T-cell (primary cell): ENCODE results near the gene CACNB4. TPM values are rescaled to one million over a fixed set of nuclear protein-coding genes. Genes with fewer than 3 reads are reported as not detected.

Experiments
- ATAC-seq, 4 experiments: fragments of 200-7000 bp in 3 of 4; fragments of 150-1000 bp in 1 of 4; cut with Tn5 transposase; replicated peaks in 1 of 4; 1 replicate in 3 of 4; 2 replicates in 1 of 4; pipeline ENCODE4 v1.10.0; 2021; ENCODE audit warnings: moderate library complexity in 3 of 4, mild to moderate bottlenecking in 2 of 4, moderate number of reproducible peaks in 1 of 4
- CTCF ChIA-PET, 2 donors: fragments of 300-600 bp; sonication (Branson Sonifier 250); formaldehyde crosslinking; loops; one replicate each; lab custom pipeline; 2022; ENCODE audit warnings: antibody characterized with exemption in 2 of 2; lab: Charles Lee
- POLR2A ChIA-PET, 2 donors: fragments of 300-600 bp; sonication (Branson Sonifier 250); formaldehyde crosslinking; loops; one replicate each; lab custom pipeline; 2022; ENCODE audit warnings: antibody characterized with exemption in 2 of 2; lab: Charles Lee
- DNase-seq, 35 experiments: peaks; one replicate each; pipeline versions ENCODE4 v3.0.0 to v3.0.0-alpha.2; 2013 to 2023
- H3K27ac ChIP-seq: one replicate; pipeline ENCODE4 v1.5.1; 2013; ENCODE audit warnings: low read length
- H3K27me3 ChIP-seq, 2 experiments: replicated peaks in 1 of 2; 1 replicate in 1 of 2; 2 replicates in 1 of 2; pipeline versions ENCODE4 v1.6.1 to v1.7.0; 2013; ENCODE audit warnings: low read length in 1 of 2, mixed read lengths in 1 of 2; ENCODE audit not compliant: control insufficient read depth in 2 of 2, insufficient read depth in 2 of 2; ENCODE audit errors: extremely low read depth in 1 of 2
- H3K36me3 ChIP-seq, 2 donors: 1 replicate in 1 of 2; 2 replicates in 1 of 2; pipeline versions ENCODE4 v1.6.1 to v1.7.0; 2013; ENCODE audit warnings: low read length in 1 of 2; ENCODE audit not compliant: control insufficient read depth in 2 of 2, insufficient read depth in 1 of 2; ENCODE audit errors: extremely low read depth in 1 of 2
- H3K4me1 ChIP-seq, 2 experiments: 1 replicate in 1 of 2; 2 replicates in 1 of 2; pipeline versions ENCODE4 v1.6.1 to v1.7.0; 2013; ENCODE audit warnings: low read length in 2 of 2, mixed read lengths in 1 of 2; ENCODE audit not compliant: insufficient read depth in 2 of 2, control insufficient read depth in 1 of 2; ENCODE audit errors: extremely low read depth in 1 of 2
- H3K4me3 ChIP-seq, 2 donors: 1 replicate in 1 of 2; 2 replicates in 1 of 2; pipeline versions ENCODE4 v1.5.1 to v1.7.0; 2013; ENCODE audit warnings: mild to moderate bottlenecking in 2 of 2, low read length in 1 of 2, moderate library complexity in 1 of 2; ENCODE audit not compliant: control insufficient read depth in 1 of 2; ENCODE audit errors: extremely low read depth in 1 of 2
- H3K9me3 ChIP-seq: 2 replicates; pipeline ENCODE4 v1.7.0; 2013
- H3K27ac Mint-ChIP-seq, 2 donors: one replicate each; pipeline ENCODE4 v1.8.0; 2020 to 2021; ENCODE audit warnings: mild to moderate bottlenecking in 2 of 2, mixed read lengths in 2 of 2
- H3K27me3 Mint-ChIP-seq, 2 donors: one replicate each; pipeline ENCODE4 v1.8.0; 2021 to 2022; ENCODE audit warnings: mixed read lengths in 2 of 2
- H3K36me3 Mint-ChIP-seq: one replicate; pipeline ENCODE4 v1.8.0; 2021; ENCODE audit warnings: mixed read lengths
- H3K4me1 Mint-ChIP-seq, 3 donors: one replicate each; pipeline ENCODE4 v1.8.0; 2020 to 2022; ENCODE audit warnings: mixed read lengths in 3 of 3, mild to moderate bottlenecking in 1 of 3
- H3K4me3 Mint-ChIP-seq, 3 donors: one replicate each; pipeline ENCODE4 v1.8.0; 2020 to 2022; ENCODE audit warnings: mild to moderate bottlenecking in 3 of 3, mixed read lengths in 3 of 3, moderate library complexity in 3 of 3
- H3K9me3 Mint-ChIP-seq, 3 donors: one replicate each; pipeline ENCODE4 v1.8.0; 2020 to 2022; ENCODE audit warnings: mixed read lengths in 3 of 3
- WGBS: methylation state at CpG from one replicate; pipeline ENCODE4 v1.1.5; 2013; ENCODE audit warnings: missing lambda C conversion rate; ENCODE audit not compliant: insufficient coverage; 5-methylcytosine and 5-hydroxymethylcytosine counted together
- total RNA-seq, 35 experiments: library from RNA in 6 of 35; stranded (reverse) in 6 of 35; fragments of 120-200 nt in 1 of 35; gene quantifications; one replicate each; pipeline versions ENCODE4 v1.2.1 to v1.2.4 and lab custom pipeline; 2013 to 2026

The CACNB4 gene
- total RNA-seq, 5 donors from 2014 or later (not counting 1 experiment from before 2014, with no cell fraction given), result 0.16 to 1.2 (median 0.47) TPM

GRCh38 chr2:151908204-151908882 lies 190.5 kb downstream of the CACNB4 start:
- H3K4me1 Mint-ChIP-seq, result no peaks in the 10 kb centered on the region
- no peaks in the 10 kb centered on the region for H3K27me3 ChIP-seq
- H3K27ac ChIP-seq, result no peak overlapping the region
- no peak for DNase-seq
- ChIA-PET POLR2A (no interaction called here), CTCF (no interaction called here)
- no peak overlapping the region for H3K4me3 ChIP-seq
- WGBS, result 89% methylated on average over 2 of the region's 2 CpGs
- ATAC-seq, result no peak
- H3K9me3 Mint-ChIP-seq, result peaks cover 0 to 3% (median 3%) of the 10 kb centered on the region in 3 donors
- no peaks in the 10 kb centered on the region for H3K4me1 ChIP-seq
- no peaks in the 10 kb centered on the region for H3K36me3 ChIP-seq
- no peak overlapping the region for H3K27ac Mint-ChIP-seq
- H3K9me3 ChIP-seq, result no peaks in the 10 kb centered on the region
- H3K27me3 Mint-ChIP-seq, result peaks cover 12 to 13% of the 10 kb centered on the region in 2 donors
- H3K36me3 Mint-ChIP-seq, result no peaks in the 10 kb centered on the region
- H3K4me3 Mint-ChIP-seq, result no peak overlapping the region

- Histone ChIP-seq H3K27me3 (peaks cover 0 to 2% of the 10 kb centered on the region in 2 experiments), H3K4me1 (no peaks in the 10 kb centered on the region), H3K4me3 (no peak overlapping the region), H3K9me3 (no peaks in the 10 kb centered on the region), H3K36me3 (no peaks in the 10 kb centered on the region), H3K27ac (no peak overlapping the region)
- Mint-ChIP-seq H3K27me3 (peaks cover 7 to 9% of the 10 kb centered on the region in 2 donors), H3K4me1 (no peaks in the 10 kb centered on the region), H3K36me3 (no peaks in the 10 kb centered on the region), H3K9me3 (peaks cover 0 to 3% (median 3%) of the 10 kb centered on the region in 3 donors), H3K4me3 (no peak overlapping the region), H3K27ac (no peak overlapping the region)
- ChIA-PET CTCF (no interaction called here), POLR2A (interaction anchor here (0.6 to 0.7 kb wide), 2 partner anchors 8 to 76 kb away, joined by 3 read pairs; no protein-coding TSS in a partner anchor)
- ATAC-seq (no peak), DNase-seq (no peak)
- WGBS, result 68% methylated on average over 3 of the region's 6 CpGs
These were observed 191.3 kb downstream of the CACNB4 start for GRCh38 chr2:151907286-151908203.

- Histone ChIP-seq H3K4me3 (no peak overlapping the region), H3K4me1 (no peaks in the 10 kb centered on the region), H3K36me3 (no peaks in the 10 kb centered on the region), H3K27me3 (peaks cover 0 to 2% of the 10 kb centered on the region in 2 experiments), H3K9me3 (no peaks in the 10 kb centered on the region), H3K27ac (no peak overlapping the region)
- POLR2A ChIA-PET, result no interaction called here
- H3K36me3 Mint-ChIP-seq, result no peaks in the 10 kb centered on the region
- H3K9me3 Mint-ChIP-seq, result peaks cover 0 to 3% (median 0%) of the 10 kb centered on the region in 3 donors
- H3K4me1 Mint-ChIP-seq, result no peaks in the 10 kb centered on the region
- CTCF ChIA-PET, result no interaction called here
- ATAC-seq (no peak), DNase-seq (no peak)
- no peak overlapping the region for H3K4me3 Mint-ChIP-seq
- WGBS, result 100% methylated on average over 1 of the region's 2 CpGs
- peaks cover under 1 to 4% of the 10 kb centered on the region in 2 donors for H3K27me3 Mint-ChIP-seq
- H3K27ac Mint-ChIP-seq, result no peak overlapping the region
These were observed 192.2 kb downstream of the CACNB4 start for GRCh38 chr2:151906633-151906998.

GRCh38 chr2:151905963-151906632 lies 192.7 kb downstream of the CACNB4 start:
- H3K9me3 Mint-ChIP-seq, result peaks cover 0 to 3% (median 0%) of the 10 kb centered on the region in 3 donors
- CTCF ChIA-PET, result interaction anchor here in 1 of 2 donors (1.2 kb wide), 1 partner anchor 20 kb away, joined by 3 read pairs; no protein-coding TSS in a partner anchor
- WGBS, result 82% methylated on average over 1 of the region's 2 CpGs
- no peak for ATAC-seq
- POLR2A ChIA-PET, result interaction anchor here in 1 of 2 donors (0.6 kb wide), 1 partner anchor 1643 kb away, joined by 3 read pairs; no protein-coding TSS in a partner anchor
- Histone ChIP-seq H3K4me3 (no peak overlapping the region), H3K27me3 (peaks cover 0 to 2% of the 10 kb centered on the region in 2 experiments), H3K9me3 (no peaks in the 10 kb centered on the region), H3K36me3 (no peaks in the 10 kb centered on the region), H3K4me1 (no peaks in the 10 kb centered on the region), H3K27ac (no peak overlapping the region)
- no peak for DNase-seq
- H3K4me1 Mint-ChIP-seq, result no peaks in the 10 kb centered on the region
- no peak overlapping the region for H3K4me3 Mint-ChIP-seq
- H3K27ac Mint-ChIP-seq, result no peak overlapping the region
- peaks cover 0 to 4% of the 10 kb centered on the region in 2 donors for H3K27me3 Mint-ChIP-seq
- no peaks in the 10 kb centered on the region for H3K36me3 Mint-ChIP-seq

GRCh38 chr2:151904807-151905206 lies 194.0 kb downstream of the CACNB4 start:
- no peaks in the 10 kb centered on the region for H3K36me3 Mint-ChIP-seq
- H3K4me3 ChIP-seq, result no peak overlapping the region
- ATAC-seq, result no peak
- H3K36me3 ChIP-seq, result no peaks in the 10 kb centered on the region
- H3K27me3 Mint-ChIP-seq, result peaks cover 0 to 4% of the 10 kb centered on the region in 2 donors
- no peaks in the 10 kb centered on the region for H3K4me1 ChIP-seq
- ChIA-PET POLR2A (no interaction called here), CTCF (interaction anchor here (1.0 to 1.2 kb wide), 2 partner anchors 9 to 19 kb away, joined by 3 read pairs; no protein-coding TSS in a partner anchor)
- peaks cover 0 to 2% of the 10 kb centered on the region in 2 experiments for H3K27me3 ChIP-seq
- 70% methylated on average over 2 of the region's 4 CpGs for WGBS
- H3K9me3 Mint-ChIP-seq, result no peaks in the 10 kb centered on the region
- no peaks in the 10 kb centered on the region for H3K9me3 ChIP-seq
- no peak overlapping the region for H3K4me3 Mint-ChIP-seq
- H3K27ac Mint-ChIP-seq, result no peak overlapping the region
- DNase-seq, result no peak
- no peak overlapping the region for H3K27ac ChIP-seq
- no peaks in the 10 kb centered on the region for H3K4me1 Mint-ChIP-seq

GRCh38 chr2:151904021-151904420 lies 194.8 kb downstream of the CACNB4 start:
- POLR2A ChIA-PET, result no interaction called here
- H3K36me3 Mint-ChIP-seq, result no peaks in the 10 kb centered on the region
- peaks cover 0 to 2% of the 10 kb centered on the region in 2 experiments for H3K27me3 ChIP-seq
- H3K36me3 ChIP-seq, result no peaks in the 10 kb centered on the region
- no peak for DNase-seq
- no peak overlapping the region for H3K4me3 Mint-ChIP-seq
- WGBS, result no CpG with 5 or more reads among the region's 4 CpGs
- H3K27me3 Mint-ChIP-seq, result peaks cover 0 to 4% of the 10 kb centered on the region in 2 donors
- no peaks in the 10 kb centered on the region for H3K4me1 ChIP-seq
- no peak overlapping the region for H3K27ac Mint-ChIP-seq
- CTCF ChIA-PET, result no interaction called here
- no peak for ATAC-seq
- no peaks in the 10 kb centered on the region for H3K9me3 Mint-ChIP-seq
- H3K27ac ChIP-seq, result no peak overlapping the region
- no peaks in the 10 kb centered on the region for H3K4me1 Mint-ChIP-seq
- no peaks in the 10 kb centered on the region for H3K9me3 ChIP-seq
- H3K4me3 ChIP-seq, result no peak overlapping the region
